Lower leg skin (tissue), 3 donors: ENCODE data around the gene GAS7.

Source experiments
- CTCF ChIP-seq, 3 donors: fragments of 450-650 bp; IDR thresholded peaks; one replicate each; pipeline ENCODE4 v1.5.1; 2016; ENCODE audit warnings: antibody characterized with exemption in 3 of 3, mild to moderate bottlenecking in 3 of 3, moderate library complexity in 2 of 3
- POLR2A ChIP-seq, 2 donors: fragments of 450-650 bp; IDR thresholded peaks; one replicate each; pipeline ENCODE4 v1.6.1; 2016 to 2017; ENCODE audit warnings: antibody characterized with exemption in 2 of 2, mild to moderate bottlenecking in 1 of 2, moderate library complexity in 1 of 2

GRCh38 chr17:9911089-9911488 is 287.3 kb downstream of the GAS7 start:
- TF ChIP-seq CTCF (IDR thresholded peaks at IDR 0.05) (no peak), POLR2A (IDR thresholded peaks at IDR 0.05) (no peak)
